Activated T-helper 9 cell treated with anti-CD3 and anti-CD28 coated beads, Interleukin-2, amount 50 U/mL, for 16 hours (primary cell): Measurements from ENCODE around the gene CNTN2.

Experiments
- DNase-seq: peaks from one replicate; pipeline ENCODE4 v3.0.0-alpha.2; 2020; ENCODE audit warnings: low read depth

CNTN2 gene

DNA sequence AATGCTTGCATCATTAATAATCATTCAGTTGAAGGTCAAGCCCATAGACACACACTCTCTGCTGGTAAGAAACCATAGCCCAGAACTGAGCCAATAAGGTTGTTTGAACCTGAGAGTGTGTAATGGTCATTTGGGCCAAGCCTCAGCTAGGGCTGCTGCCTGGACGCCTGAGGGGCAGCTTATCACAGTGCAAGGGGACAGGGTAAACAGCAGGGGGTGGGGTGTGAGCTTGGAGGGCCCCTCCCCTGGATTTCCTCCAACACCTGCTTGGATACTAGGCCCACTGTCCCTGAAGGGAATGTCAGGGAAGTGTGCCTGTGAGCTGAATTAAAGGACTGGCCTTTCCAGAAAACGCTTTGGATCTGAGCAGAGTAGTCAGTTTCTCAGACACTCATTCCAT lies 24.6 kb upstream of the CNTN2 start:
- DNase-seq = no peak

DNA sequence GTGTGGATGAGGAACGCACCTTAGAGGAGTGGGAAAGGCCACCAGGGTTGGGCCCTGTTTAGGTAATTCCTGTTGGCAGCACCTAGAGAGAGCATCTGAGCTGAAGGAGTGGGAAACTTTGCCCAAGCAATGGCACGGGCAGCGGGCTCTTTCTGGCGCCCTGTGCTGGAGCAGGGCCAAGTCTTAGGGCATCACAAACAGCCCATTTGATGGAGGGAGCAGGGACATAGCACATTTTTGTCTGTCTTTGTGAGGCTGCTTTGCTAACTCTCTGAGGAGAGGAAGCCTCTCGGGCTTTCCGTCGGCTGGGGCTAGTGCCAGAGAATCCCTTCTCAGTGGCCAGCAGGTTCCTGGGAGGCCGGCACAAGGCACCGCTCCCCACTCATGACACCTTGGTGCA lies 22.5 kb upstream of the CNTN2 start:
- no peak for DNase-seq

DNA sequence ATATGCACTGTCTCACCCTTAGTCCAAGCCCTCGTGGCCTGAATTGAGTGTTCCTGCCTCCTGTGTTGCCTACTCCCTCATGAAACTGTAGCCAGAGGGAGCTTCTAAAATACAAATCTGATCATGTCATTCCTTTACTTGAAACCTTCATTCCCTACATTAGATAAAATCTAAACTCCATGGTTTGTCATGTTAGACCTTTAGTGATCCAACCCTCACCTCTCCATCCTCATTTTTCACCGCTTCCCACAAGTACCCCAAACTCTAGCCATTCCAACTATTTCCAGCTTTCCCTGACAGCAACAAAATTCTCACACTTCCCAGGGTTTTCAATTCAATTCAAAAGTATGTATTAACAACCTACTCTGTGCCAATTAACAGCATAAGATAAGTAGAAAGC lies 18.3 kb upstream of the CNTN2 start:
- DNase-seq = no peak

DNA sequence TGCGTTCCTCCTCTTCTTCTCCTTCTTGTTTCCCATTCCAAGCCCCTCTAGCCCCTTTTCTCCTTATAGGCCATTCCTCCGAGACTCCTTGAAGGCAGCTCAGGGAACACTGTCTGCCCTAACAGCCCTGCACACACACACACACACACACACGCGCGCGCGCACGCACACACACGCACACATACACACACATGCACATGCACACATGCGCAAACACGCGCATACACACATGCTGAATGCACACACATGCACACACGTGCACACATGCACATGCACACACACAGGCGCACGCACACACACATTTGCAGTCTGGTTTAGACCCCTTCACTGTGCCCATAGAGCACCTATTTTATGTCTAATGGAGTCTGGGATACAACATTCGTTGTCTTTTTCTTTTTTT lies 17.8 kb upstream of the CNTN2 start:
- no peak for DNase-seq

DNA sequence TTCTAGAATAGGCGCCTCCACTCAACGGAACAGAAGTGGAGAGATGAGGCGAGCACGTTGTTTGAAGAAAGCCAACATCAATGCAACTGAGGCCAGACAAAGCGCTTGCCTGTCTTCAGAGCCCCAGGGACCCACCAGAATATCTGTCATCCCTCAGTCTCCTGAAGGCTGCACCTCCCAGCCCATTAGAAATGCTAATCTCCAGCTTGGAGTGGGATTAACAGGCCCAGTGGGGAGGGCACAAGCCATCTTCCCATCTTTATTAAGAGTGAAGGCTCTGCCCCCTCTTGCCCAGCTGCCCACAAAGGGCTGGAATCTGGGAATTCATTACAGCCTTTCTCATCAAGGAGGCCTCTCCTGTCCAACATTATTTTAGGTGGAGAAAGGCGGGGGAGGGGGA lies 16.8 kb upstream of the CNTN2 start:
- no peak for DNase-seq

DNA sequence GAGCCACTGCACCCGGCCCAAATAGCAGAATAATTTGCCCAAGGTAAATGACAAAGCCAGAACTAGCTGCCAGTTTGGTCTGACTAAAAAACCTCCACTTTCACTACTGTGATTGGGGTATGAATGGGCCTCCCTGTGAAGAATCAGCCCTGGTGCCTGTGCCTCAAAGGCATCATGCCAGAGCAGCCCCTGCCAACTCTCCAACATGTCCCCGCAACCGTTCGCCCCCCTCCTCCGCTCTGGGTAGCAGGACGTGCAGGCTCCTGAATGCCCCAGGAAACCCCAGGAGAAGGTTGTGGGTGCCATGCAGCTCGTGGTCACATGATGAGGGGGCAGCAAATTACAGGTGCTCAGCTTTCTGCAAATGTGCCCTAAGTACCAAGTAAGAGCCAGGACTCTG lies 14.6 kb upstream of the CNTN2 start:
- no peak for DNase-seq

DNA sequence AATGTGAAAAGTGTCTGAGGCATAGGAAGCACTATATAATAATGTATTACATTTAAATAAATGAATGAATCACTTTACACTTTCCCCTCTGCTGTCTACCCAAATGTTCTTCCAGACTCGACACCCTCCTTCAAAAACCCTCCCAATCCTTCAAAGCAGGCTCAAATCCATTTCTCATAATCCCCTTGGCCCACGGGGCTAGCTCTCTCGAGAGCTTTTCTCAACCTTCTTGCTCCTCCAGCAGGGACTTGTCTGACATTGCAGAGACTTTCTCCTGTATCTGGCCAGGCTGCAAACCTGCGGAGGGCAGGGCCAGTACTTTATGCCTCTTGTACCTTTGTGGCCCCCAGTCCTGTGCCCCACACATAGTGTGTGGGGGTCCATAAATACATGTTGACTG lies 14.1 kb upstream of the CNTN2 start:
- no peak for DNase-seq

DNA sequence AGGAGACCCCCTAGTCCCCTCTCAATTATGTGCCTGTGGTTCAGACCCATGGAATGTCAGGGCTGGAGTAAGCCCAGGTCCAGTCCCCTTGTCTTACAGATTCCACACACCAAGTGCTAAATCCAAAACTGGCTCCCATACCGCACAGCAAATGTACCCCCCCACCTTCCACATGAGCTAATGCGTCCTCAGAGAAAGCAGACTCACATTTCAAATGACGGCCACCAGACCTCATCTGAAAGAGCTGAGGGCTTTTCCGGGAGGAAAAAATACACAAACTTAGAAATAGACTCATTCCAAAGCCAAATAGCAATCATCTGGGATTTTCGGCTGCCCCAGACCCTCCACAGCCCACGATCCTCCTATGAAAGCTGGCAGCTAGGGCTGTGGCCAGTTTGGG lies 12.8 kb upstream of the CNTN2 start:
- DNase-seq = no peak

DNA sequence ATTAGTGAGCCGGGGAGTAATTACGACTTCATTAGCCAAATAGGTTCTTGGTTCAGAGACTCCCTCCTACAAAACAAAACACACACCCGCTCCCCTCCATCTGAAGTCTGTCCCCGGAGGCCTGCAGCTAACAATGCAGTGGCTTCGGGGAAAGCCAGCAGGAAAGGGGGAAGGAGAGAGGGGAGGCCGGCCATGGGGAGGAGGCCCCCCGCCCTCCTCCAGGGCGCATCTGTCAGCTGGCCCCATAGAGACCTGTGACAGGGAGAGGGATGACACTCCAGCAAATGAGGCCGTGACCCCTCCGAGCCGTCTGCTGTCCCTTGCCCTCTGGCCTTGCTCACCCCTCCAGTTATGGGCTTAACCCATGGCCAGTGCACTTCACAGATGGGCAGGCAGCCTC lies 12.1 kb upstream of the CNTN2 start:
- DNase-seq = no peak

DNA sequence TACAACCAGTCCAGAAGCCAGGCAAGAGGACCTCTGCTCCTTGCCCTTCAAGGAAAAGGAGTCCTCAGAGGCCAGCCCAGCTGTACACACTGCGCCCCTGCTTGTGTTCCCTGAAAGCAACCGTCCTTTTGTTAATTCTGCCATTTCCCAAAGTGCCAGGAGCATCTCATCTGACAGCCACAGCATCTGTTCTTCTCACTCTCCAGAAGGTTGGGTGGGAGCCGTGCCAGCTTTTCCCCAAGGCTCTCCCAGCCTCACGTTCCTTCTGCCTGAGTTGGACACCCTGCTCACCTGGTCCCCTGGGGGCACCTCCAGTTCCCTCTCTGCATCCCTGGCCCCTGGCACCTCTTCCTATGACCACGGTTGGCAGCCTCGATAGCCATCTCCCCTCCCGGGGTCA lies 10.5 kb upstream of the CNTN2 start:
- DNase-seq = no peak

DNA sequence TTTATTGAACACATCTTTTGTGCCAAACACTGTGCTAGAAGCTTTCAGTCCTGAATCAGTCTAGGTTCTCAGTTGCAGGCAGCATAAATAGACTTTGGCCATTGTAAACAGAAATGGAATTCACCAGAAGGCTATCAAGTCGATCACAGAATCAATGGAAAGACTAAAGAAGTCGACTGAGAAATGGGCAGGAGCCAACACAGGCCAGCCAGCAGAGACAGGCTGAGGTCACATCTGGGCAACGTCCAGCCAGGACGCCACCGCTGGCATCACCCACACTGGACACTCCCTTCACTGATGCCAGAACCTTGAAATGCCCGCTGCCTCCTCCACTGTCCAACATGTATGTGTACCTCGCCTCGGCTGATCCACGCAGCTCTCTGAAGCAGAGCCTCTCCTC lies 5.5 kb upstream of the CNTN2 start:
- DNase-seq = no peak

DNA sequence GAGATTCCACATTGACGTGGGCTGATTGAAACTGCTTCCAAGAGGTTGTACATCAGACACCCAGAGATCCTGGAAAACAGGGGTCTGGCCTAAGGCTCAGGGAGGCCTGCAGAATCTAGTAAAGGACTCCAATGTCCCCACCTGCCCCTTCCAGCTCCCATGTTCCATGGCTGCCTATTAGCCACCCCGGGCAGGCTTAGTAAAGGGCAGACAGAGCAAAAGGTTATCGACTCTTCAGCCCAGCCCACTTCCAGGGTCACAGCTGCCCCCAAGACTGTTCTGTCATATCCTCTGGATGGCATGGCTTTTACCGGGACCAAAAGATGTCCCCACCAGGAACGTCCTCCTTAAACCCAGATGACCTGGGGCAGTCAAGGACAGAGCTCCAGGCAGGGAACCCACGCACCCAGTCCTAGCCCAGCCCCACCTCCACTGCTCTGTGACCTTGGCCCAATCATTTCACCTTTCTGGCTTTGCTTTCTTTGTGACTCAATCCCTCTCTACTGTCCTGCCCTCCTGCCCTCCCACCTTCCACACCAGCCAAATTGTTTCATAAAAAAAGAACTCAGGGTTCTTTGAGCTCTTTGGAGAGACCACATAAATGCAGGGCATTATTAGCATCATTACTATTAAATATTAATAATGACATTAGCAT lies 4.8 kb upstream of the CNTN2 start:
- DNase-seq = no peak

DNA sequence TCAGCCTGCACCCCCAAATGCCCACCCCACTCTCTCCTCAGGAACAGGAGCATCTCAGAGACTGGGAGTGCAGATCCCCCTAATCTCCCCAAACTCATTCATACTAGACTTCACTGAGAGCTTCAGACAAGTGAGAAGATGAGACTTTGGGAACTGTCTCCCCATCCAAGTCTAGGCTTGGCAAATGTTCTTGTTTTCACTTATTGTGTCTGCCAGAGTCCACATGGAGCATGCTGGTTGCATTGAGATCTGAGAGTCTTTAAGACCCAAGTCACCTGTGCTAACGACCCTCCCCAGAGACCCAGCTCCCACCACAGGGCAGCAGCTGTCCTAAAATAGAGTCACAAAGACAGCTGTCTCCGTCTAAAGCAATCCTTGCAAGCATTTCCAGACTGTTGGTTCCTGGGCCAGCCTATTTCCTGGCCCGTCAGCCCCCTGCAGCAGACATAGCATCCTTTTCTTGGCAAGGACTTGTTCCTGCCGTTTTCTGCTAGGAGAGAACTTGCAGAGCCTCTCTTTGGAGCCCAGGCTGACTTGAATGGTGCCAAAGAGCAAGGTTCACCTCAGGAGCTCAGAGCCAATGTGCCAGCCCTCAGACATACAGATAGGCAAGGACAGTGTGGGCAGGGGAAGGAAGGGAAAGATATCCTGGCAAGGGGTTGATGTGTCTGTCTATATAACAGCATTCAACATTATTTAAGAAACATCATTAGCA lies 1.9 kb upstream of the CNTN2 start:
- no peak for DNase-seq

DNA sequence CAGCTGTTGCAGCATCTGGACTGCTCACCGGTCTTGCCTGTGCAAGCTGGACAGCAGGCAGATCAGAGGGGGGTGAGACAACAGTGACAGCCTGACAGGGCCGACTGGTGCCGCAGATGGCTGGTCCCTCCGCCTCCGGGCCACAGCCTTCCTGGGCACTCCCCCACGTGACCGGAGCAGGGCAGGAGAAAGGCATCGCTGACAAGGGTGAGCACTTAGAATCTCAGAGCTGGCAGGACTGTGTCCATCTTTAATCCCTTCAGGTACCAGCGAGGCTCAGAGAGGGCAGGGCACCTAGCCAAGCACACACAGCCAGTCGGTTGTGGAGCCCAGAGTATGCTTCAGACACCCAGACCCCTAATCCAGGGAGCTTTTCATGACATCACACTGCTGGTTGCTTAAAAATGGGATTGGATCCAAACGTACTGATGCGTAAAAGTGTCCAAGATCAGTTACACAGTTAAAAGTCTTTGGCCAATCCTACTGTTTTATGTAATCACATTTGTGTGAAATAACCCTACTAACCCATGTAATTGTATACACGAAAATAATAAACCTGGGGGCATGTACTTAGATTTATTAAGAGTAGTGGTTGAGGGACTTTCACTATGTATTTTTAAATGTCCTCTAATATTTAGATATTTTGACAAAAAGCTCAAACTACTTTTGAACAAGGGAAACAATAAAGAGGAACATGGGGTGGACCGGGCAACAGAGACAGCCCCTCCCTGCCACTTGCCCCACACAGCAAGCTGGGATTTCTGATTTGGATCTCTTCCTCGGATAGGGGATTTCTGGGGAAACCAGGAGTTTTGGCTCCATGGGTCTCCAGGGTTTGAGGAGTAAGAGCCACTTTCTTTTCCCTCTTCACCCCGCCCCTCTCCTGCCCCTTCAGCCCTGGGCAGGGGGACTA lies 758 bp upstream of the CNTN2 start:
- DNase-seq = no peak

DNA sequence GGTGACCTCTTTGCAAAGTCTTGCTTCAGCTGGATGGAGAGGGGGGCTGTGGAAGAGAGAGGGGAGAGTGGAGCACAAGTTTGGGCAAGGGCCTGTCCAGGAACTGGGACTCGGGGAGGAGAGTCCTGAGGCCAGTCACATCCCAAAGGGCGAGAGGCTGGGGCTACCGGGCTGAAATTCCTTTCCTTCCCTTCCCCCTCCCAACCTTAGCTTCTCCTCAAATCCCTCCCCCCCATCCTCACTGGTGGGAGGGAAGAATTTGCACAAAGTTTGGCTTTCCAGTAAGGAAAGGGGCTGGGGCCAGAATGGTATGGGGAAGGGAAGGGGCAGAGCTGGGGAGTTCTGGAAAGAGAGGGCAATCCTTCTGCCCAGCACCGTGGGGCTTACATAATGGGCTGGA lies 854 bp downstream of the CNTN2 start:
- DNase-seq = no peak

DNA sequence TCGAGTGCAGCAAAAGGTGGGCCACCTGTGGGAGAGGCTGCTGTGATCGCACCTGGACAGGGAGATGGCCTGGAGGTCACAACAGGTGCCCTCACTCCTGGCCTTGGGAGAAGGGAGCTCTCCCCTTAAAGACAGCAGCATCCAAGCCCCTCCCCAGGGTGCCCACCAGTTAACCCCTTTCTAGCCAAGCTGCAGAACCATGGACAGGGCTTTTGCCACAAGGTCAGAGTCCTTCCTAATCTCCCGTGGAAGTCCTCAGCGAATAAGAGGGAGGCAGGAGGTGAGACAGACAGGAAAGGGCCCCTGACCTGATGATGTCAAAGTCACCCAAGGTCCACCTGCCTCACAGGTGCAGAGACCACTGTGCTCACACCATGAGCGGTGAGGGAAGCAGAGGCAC lies 1.7 kb downstream of the CNTN2 start:
- no peak for DNase-seq

DNA sequence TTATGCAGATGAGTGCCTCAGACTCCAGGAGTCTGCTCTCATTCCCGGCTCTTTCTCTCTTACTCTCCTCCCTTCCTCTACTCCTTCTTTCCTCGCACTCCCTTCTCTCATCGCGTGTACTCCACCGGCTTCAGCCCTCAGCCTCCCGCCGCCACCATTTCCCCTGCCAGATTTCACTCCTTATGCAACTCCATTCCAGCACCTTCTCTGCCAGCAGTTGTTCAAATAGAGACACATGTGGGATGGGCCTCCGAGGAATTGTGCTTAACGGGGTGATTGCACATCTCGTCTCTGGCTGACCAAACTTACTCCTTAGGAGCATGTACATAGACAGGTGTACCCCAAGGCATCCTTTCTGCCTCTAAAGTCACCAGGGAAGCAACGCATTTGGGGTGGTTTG lies 2.1 kb downstream of the CNTN2 start:
- DNase-seq = no peak

DNA sequence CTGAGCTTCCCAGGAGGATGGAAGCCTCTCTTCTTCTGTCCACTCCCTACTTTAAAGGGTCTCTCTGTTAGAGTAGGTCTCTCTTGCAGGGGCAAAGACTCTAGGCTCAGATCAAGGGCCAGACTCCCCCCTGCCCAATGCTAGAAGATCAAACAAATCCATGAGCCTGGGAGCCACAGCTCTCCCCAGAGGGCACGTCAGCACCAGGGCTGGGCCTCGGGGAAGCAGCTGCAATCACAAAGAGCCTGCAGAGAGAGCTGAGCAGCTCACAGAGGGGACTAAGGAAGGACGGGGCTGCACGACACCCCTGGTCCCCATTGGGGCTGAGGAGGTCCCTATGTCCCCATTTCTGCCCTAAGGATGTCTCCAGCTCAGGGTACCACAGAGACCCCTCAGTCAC lies 3.9 kb downstream of the CNTN2 start:
- no peak for DNase-seq

DNA sequence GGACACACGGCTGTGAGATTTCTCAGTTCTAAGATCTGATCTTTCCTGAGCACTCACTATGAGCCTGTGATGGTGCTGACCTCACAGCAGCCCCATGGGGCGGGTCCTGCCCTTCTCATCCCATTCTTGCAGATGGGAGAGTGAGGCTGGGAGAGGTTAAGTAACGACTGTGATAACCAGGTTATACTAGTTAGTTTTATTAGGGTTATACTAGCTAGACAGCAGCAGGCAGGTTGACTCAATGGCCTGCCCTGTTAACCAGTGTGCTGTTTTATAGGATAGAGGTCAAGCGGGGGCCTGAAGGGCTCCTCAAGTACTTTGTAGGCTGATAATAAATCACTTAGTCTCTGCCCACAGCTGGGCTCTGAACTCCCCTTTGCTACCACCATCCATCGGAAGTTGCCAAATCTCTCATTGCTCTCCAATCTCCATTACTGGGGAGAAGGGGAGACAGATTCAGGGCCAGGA lies 4.8 kb downstream of the CNTN2 start:
- no peak for DNase-seq

DNA sequence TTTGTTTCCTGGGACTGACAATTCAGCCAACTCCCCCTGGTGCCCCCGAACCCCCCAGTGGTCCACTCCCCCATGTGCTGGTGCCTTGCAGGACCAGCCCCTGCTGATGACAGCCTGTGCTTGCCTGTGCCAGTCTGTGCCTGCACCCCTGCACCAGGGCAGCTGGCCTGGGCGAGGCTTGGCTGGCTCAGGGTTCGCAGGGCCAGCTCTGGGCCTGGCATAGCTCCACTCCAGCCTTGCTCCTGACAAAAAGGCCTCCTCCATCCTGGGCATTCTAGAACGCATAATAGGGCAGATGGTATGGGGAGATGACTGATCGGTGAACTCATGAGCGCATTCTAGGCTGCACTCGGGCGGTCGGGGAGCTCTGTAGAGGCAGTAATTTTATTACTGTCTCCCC lies 5.4 kb downstream of the CNTN2 start:
- DNase-seq = no peak

DNA sequence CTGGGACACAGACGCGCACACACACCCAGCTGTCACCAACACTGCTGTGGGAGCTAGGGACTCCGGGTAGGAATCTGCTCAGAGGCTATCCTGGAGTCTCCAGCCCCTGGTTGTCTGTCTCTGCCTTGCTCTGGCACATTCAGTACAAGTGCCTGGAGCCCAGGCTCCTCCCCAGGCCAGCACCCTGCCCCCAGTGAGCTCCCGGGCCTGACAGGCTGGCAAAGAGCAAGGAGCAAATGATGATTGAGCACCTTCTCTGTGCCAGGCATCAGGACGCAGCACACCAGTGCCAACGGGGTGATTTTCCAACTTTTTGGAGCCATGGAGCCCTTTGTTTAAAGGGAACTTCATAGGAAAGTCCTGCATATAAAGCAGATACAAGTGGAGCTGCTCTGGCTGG lies 6.5 kb downstream of the CNTN2 start:
- no peak for DNase-seq

DNA sequence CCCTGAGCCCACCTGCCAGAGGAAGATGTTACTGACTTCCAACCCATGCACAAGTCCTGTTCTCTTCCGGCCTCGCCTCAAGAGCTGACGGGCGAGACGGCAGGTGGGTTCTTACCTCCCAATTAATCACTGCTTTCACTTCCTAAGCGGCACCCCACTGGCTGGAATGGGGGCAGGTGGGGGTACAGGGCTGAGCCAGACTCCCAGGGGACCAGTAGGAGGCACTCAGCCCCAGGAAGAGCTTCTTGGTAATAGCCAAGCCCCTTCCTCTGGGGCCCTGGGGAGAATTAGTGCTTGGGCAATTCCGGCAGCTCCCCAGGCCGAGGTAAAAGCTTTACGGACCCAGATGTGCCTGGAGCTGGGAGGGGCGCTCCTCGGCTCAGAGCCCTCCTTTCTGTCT lies 9.7 kb downstream of the CNTN2 start:
- no peak for DNase-seq

DNA sequence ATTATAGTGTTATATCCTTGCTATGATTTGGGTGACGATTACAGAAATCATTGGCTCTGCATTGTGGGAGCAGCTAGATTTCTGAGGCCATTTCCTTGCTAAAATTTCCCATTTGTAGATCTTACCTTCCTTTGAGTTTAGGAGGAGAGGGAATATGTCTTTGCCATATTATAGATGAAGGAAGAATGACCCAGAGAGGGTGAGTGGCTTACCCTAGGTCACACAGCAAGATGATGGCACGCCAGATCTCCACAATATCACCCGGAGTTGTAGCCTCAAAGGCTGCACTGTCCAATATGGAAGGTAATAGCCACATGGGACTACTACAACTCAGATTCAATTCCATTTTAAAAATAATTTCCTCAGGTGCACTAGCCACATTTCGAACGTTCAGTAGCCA lies 10.3 kb downstream of the CNTN2 start:
- DNase-seq = no peak
